ENCODE results near the gene ADARB1. TPM values are rescaled to one million over a fixed set of nuclear protein-coding genes. Genes with fewer than 3 reads are reported as not detected.

ADARB1 gene
- polyA plus RNA-seq, 1 donor (not counting 4 experiments of a cell fraction or from before 2014, with no cell fraction given) = 13.0 TPM

DNA sequence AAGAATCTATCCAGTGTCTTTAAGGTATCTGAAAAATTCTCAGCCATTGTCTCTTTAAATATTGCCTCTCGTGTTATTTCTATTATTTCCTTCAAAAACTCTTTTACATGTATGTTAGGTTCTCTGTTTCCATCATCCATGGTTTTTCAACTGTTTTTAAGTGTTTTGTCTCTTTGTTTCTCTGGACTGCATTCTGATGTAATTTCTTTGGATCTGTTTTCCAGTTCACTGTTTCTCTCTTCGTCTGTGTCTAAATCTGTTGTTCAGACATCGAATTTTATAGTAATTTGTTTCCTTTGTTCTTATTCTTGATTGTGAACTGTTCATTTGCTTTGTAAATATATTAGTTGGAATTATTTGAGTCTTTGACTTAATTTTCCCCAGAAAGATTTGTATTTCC lies 169.2 kb downstream of the ADARB1 start:
- no peak for FAIRE-seq

DNA sequence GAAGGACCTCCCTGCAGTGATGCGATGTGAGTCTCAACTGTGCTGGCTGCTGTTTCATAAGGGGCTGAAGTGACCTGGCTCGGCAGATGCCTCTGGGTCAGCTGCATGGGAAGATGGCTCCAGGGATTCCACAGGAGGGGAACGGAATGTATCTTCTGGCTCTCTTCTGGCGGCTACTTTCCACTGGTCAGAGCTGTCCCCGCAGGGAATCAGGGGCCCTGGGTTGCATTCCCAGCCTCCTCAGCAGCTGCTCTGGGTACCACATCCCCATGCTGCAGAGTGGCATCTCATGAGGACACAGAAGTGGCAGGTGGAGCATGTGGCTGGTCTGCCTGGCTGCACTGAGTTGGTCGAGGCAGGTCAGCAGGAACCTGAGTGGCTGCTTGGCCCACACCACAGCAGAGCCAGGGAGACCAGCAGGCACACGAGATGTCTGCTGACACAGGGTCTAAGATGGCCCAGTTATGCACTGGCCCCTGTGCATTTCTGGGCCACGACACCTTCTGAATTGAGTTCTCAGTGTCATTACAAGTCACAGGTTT lies 170.5 kb downstream of the ADARB1 start:
- dilution Hi-C loops (cut with MboI; ENCODE audit: extremely low pct_ligation_motif_present, low sequenced_read_pairs) = no loop called here
- Histone ChIP-seq H3K9ac (ENCODE audit: control insufficient read depth, extremely low read depth, insufficient read depth, low read length) (no peak overlapping the region), H3K9me3 (ENCODE audit: control insufficient read depth, low read depth, low read length) (peaks cover 3% of the 10 kb centered on the region), H2AFZ (ENCODE audit: control insufficient read depth, low read length) (no peak overlapping the region), H3K36me3 (ENCODE audit: control insufficient read depth in 2 of 2, extremely low read depth in 1 of 2, insufficient read depth in 2 of 2, low read length in 2 of 2) (no peaks in the 10 kb centered on the region), H3K27me3 (ENCODE audit: control insufficient read depth, extremely low read depth, insufficient read depth, low read length) (peaks cover 23% of the 10 kb centered on the region), H3K4me2 (ENCODE audit: control insufficient read depth, extremely low read depth, insufficient read depth, low read depth, low read length) (no peak overlapping the region), H3K9me1 (ENCODE audit: control insufficient read depth, extremely low read depth, insufficient read depth, low read length) (no peaks in the 10 kb centered on the region), H3K4me3 (ENCODE audit: control insufficient read depth in 2 of 3, extremely low read depth in 1 of 3, insufficient read depth in 2 of 3, low read depth in 1 of 3, low read length in 3 of 3) (no peak overlapping the region), H3K79me2 (ENCODE audit: control insufficient read depth, insufficient read depth, low read length) (no peaks in the 10 kb centered on the region), H3K27ac (ENCODE audit: control insufficient read depth, insufficient read depth, low read length) (no peak overlapping the region), H4K20me1 (ENCODE audit: control insufficient read depth, extremely low read depth, insufficient read depth, low read length) (no peaks in the 10 kb centered on the region), H3K4me1 (ENCODE audit: control insufficient read depth, extremely low read depth, insufficient read depth, low read length) (no peaks in the 10 kb centered on the region)
- TF ChIP-seq, protein P1, sequence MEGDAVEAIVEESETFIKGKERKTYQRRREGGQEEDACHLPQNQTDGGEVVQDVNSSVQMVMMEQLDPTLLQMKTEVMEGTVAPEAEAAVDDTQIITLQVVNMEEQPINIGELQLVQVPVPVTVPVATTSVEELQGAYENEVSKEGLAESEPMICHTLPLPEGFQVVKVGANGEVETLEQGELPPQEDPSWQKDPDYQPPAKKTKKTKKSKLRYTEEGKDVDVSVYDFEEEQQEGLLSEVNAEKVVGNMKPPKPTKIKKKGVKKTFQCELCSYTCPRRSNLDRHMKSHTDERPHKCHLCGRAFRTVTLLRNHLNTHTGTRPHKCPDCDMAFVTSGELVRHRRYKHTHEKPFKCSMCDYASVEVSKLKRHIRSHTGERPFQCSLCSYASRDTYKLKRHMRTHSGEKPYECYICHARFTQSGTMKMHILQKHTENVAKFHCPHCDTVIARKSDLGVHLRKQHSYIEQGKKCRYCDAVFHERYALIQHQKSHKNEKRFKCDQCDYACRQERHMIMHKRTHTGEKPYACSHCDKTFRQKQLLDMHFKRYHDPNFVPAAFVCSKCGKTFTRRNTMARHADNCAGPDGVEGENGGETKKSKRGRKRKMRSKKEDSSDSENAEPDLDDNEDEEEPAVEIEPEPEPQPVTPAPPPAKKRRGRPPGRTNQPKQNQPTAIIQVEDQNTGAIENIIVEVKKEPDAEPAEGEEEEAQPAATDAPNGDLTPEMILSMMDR (optimal IDR thresholded peaks at IDR 0.05 in 1 of 3, IDR thresholded peaks at IDR 0.05 in 1 of 3, conservative IDR thresholded peaks at IDR 0.05 in 1 of 3; ENCODE audit: extremely low read depth in 1 of 3, insufficient read depth in 2 of 3, low read length in 3 of 3) = no peak
- TF ChIP-seq EZH2 (IDR thresholded peaks at IDR 0.05; ENCODE audit: low read length) = no peak
- DNase-seq (ENCODE audit: low read depth, low spot score) = no peak
- no peak for FAIRE-seq

More for the DNA sequence above, 169.2 kb downstream of the ADARB1 start:
- Histone ChIP-seq H3K4me2 (ENCODE audit: control insufficient read depth, extremely low read depth, insufficient read depth, low read depth, low read length) (no peak overlapping the region), H3K36me3 (ENCODE audit: control insufficient read depth in 2 of 2, extremely low read depth in 1 of 2, insufficient read depth in 2 of 2, low read length in 2 of 2) (no peaks in the 10 kb centered on the region), H3K4me1 (ENCODE audit: control insufficient read depth, extremely low read depth, insufficient read depth, low read length) (no peaks in the 10 kb centered on the region), H3K27ac (ENCODE audit: control insufficient read depth, insufficient read depth, low read length) (no peak overlapping the region), H2AFZ (ENCODE audit: control insufficient read depth, low read length) (no peak overlapping the region), H3K4me3 (ENCODE audit: control insufficient read depth in 2 of 3, extremely low read depth in 1 of 3, insufficient read depth in 2 of 3, low read depth in 1 of 3, low read length in 3 of 3) (no peak overlapping the region), H3K27me3 (ENCODE audit: control insufficient read depth, extremely low read depth, insufficient read depth, low read length) (peaks cover 17% of the 10 kb centered on the region), H3K9me1 (ENCODE audit: control insufficient read depth, extremely low read depth, insufficient read depth, low read length) (no peaks in the 10 kb centered on the region), H3K9me3 (ENCODE audit: control insufficient read depth, low read depth, low read length) (peaks cover 3% of the 10 kb centered on the region), H4K20me1 (ENCODE audit: control insufficient read depth, extremely low read depth, insufficient read depth, low read length) (no peaks in the 10 kb centered on the region), H3K9ac (ENCODE audit: control insufficient read depth, extremely low read depth, insufficient read depth, low read length) (no peak overlapping the region), H3K79me2 (ENCODE audit: control insufficient read depth, insufficient read depth, low read length) (no peaks in the 10 kb centered on the region)
- TF ChIP-seq, protein P1 (optimal IDR thresholded peaks at IDR 0.05 in 1 of 3, IDR thresholded peaks at IDR 0.05 in 1 of 3, conservative IDR thresholded peaks at IDR 0.05 in 1 of 3; ENCODE audit: extremely low read depth in 1 of 3, insufficient read depth in 2 of 3, low read length in 3 of 3) = no peak
- dilution Hi-C loops (cut with MboI; ENCODE audit: extremely low pct_ligation_motif_present, low sequenced_read_pairs) = no loop called here
- DNase-seq (ENCODE audit: low read depth, low spot score) = no peak
